SK-N-SH (cell line): ENCODE data around the gene ARID4B. TPM values are rescaled to one million over a fixed set of nuclear protein-coding genes. Genes with fewer than 3 reads are reported as not detected.
"Not testable (repeated sequence)": the region's sequence is repeated elsewhere in the genome, so short reads cannot be mapped to it uniquely, and the experiment has no call there.

ENCODE experiments used
- CTCF ChIA-PET: fragments of 300-600, 350-600 bp; formaldehyde crosslinking; extraction: SDS; loops from one replicate; lab custom pipeline; 2021; lab: Yijun Ruan, JAX
- POLR2A ChIA-PET: fragments of 350-600 bp; sonication (Branson Sonifier 250); formaldehyde crosslinking; extraction: SDS; loops from one replicate; lab custom pipeline; 2020; ENCODE audit warnings: antibody characterized with exemption, inconsistent platforms; lab: Yijun Ruan, JAX
- DNase-seq: peaks from one replicate; pipeline ENCODE4 v3.0.0; 2012
- H2AFZ ChIP-seq: fragments of 200-600 bp; sonication (generic); 2 replicates; pipeline ENCODE4 v1.8.1; 2016; ENCODE audit warnings: antibody characterized with exemption, mild to moderate bottlenecking, low read depth
- H3F3A ChIP-seq: fragments of 200-600 bp; sonication (generic); replicated peaks from 2 replicates; pipeline ENCODE3; 2016; ENCODE audit warnings: antibody characterized with exemption, mild to moderate bottlenecking; ENCODE audit not compliant: insufficient read depth
- H3K27ac ChIP-seq, 2 experiments: fragments of 200-500 bp in 1 of 2; fragments of 200-600 bp in 1 of 2; sonication (Bioruptor generic) in 1 of 2; sonication (generic), shearing (Covaris generic) in 1 of 2; 2 replicates each; pipeline versions ENCODE4 v1.5.1 to v1.6.1; 2014 to 2016; ENCODE audit warnings: low read depth in 2 of 2, inconsistent platforms in 1 of 2, low read length in 1 of 2, mild to moderate bottlenecking in 1 of 2, mixed read lengths in 1 of 2
- H3K27me3 ChIP-seq: fragments of 200-600 bp; sonication (generic), shearing (Covaris generic); 2 replicates; pipeline ENCODE4 v1.6.1; 2016; ENCODE audit warnings: mixed run types; ENCODE audit not compliant: insufficient read depth
- H3K36me3 ChIP-seq, 2 experiments: fragments of 200-500 bp in 1 of 2; fragments of 200-600 bp in 1 of 2; sonication (Bioruptor generic) in 1 of 2; sonication (generic) in 1 of 2; replicated peaks in 1 of 2; 2 replicates each; pipeline versions ENCODE3 to v1.5.1; 2014 to 2016; ENCODE audit warnings: low read length in 1 of 2, mild to moderate bottlenecking in 1 of 2; ENCODE audit not compliant: insufficient read depth in 2 of 2, control insufficient read depth in 1 of 2
- H3K4me1 ChIP-seq, 2 experiments: fragments of 200-500 bp in 1 of 2; fragments of 200-600 bp in 1 of 2; sonication (Bioruptor generic) in 1 of 2; sonication (generic), shearing (Covaris generic) in 1 of 2; 2 replicates each; pipeline versions ENCODE4 v1.5.1 to v1.6.1; 2014 to 2016; ENCODE audit warnings: low read depth in 1 of 2, low read length in 1 of 2, mixed run types in 1 of 2; ENCODE audit not compliant: insufficient read depth in 2 of 2, control insufficient read depth in 1 of 2
- H3K4me2 ChIP-seq: fragments of 200-600 bp; sonication (generic), shearing (Covaris generic); 2 replicates; pipeline ENCODE4 v1.6.1; 2017; ENCODE audit warnings: mixed run types
- H3K4me3 ChIP-seq, 2 experiments: fragments of 200-500 bp in 1 of 2; fragments of 200-600 bp in 1 of 2; sonication (Bioruptor generic) in 1 of 2; sonication (generic), shearing (Covaris generic) in 1 of 2; 2 replicates each; pipeline versions ENCODE4 v1.5.1 to v1.8.1; 2014 to 2016; ENCODE audit warnings: low read depth in 2 of 2, inconsistent platforms in 1 of 2, low read length in 1 of 2, mild to moderate bottlenecking in 1 of 2, mixed read lengths in 1 of 2, moderate library complexity in 1 of 2
- H3K79me2 ChIP-seq: fragments of 200-600 bp; sonication (generic); 2 replicates; pipeline ENCODE4 v1.8.1; 2017; ENCODE audit warnings: mild to moderate bottlenecking; ENCODE audit not compliant: insufficient read depth
- H3K9ac ChIP-seq: fragments of 200-600 bp; sonication (generic); 2 replicates; pipeline ENCODE4 v1.6.1; 2017; ENCODE audit warnings: mixed run types
- H3K9me2 ChIP-seq: fragments of 200-600 bp; sonication (generic); 2 replicates; pipeline ENCODE4 v1.6.1; 2017; ENCODE audit warnings: mixed run types
- H3K9me3 ChIP-seq: fragments of 200-600 bp; sonication (generic); 2 replicates; pipeline ENCODE4 v1.6.1; 2017; ENCODE audit warnings: mixed run types, mild to moderate bottlenecking, moderate library complexity
- H4K20me1 ChIP-seq: fragments of 200-600 bp; sonication (generic); 2 replicates; pipeline ENCODE4 v1.6.1; 2017; ENCODE audit warnings: mild to moderate bottlenecking, mixed run types; ENCODE audit not compliant: insufficient read depth
- CTCF ChIP-seq: fragments of 200-600 bp; sonication (generic); IDR thresholded peaks from 2 replicates; pipeline ENCODE4 v1.6.1; 2017; ENCODE audit warnings: antibody characterized with exemption, mild to moderate bottlenecking, moderate library complexity
- FOXM1 ChIP-seq: IDR thresholded peaks from 2 replicates; pipeline ENCODE4 v1.4.0; 2012; ENCODE audit warnings: low read depth, mild to moderate bottlenecking
- JUND ChIP-seq: IDR thresholded peaks from 2 replicates; pipeline ENCODE4 v1.4.0; 2012
- NRF1 ChIP-seq: IDR thresholded peaks from 2 replicates; pipeline ENCODE4 v1.6.1; 2012; ENCODE audit warnings: low read depth, mild to moderate bottlenecking, low read length
- PBX3 ChIP-seq: IDR thresholded peaks from 2 replicates; pipeline ENCODE4; 2012
- POLR2AphosphoS5 ChIP-seq: IDR thresholded peaks from 2 replicates; pipeline ENCODE4 v1.6.1; 2012; ENCODE audit warnings: low read depth, low read length
- RAD21 ChIP-seq: IDR thresholded peaks from 2 replicates; pipeline ENCODE4 v1.6.1; 2012; ENCODE audit warnings: mild to moderate bottlenecking, low read length
- REST ChIP-seq: IDR thresholded peaks from 2 replicates; pipeline ENCODE4 v1.6.1; 2012; ENCODE audit warnings: mild to moderate bottlenecking, low read depth, low read length, moderate library complexity
- SMC3 ChIP-seq: IDR thresholded peaks from 2 replicates; pipeline ENCODE4 v1.6.1; 2012; ENCODE audit warnings: low read depth, low read length, improper control_type of control experiment
- TCF12 ChIP-seq: IDR thresholded peaks from 2 replicates; pipeline ENCODE4 v1.4.0; 2012
- YY1 ChIP-seq: IDR thresholded peaks from 2 replicates; pipeline ENCODE4 v1.4.0; 2012; ENCODE audit warnings: low read depth, mild to moderate bottlenecking
- WGBS: methylation state at CpG from one replicate; pipeline ENCODE4 v1.1.6; 2017; ENCODE audit warnings: low lambda C conversion rate; 5-methylcytosine and 5-hydroxymethylcytosine counted together
- polyA plus RNA-seq, 3 experiments: library from polyadenylated mRNA; depleted of rRNA; stranded (reverse); fragments of >200 nt; gene quantifications; 2 replicates each; pipeline ENCODE4 v1.2.3, GENCODE V29; 2012

The ARID4B gene
- polyA plus RNA-seq, 1 of the 3 experiments (the other 2 are of a cell fraction), result 4.4 TPM

GRCh38 chr1:235214962-235215361, 113.0 kb downstream of the ARID4B start:
- H3K4me3 ChIP-seq, H3K9me3 ChIP-seq, H3K9ac ChIP-seq, H2AFZ ChIP-seq, H4K20me1 ChIP-seq, CTCF ChIA-PET, H3K27me3 ChIP-seq, H3K27ac ChIP-seq, H3K9me2 ChIP-seq, POLR2A ChIA-PET, DNase-seq, H3K4me2 ChIP-seq, H3K4me1 ChIP-seq: not testable (repeated sequence)
- H3K79me2 ChIP-seq, result peaks cover 16% of the 10 kb centered on the region; the same call in 1 of the 2 replicates
- H3K36me3 ChIP-seq, result peaks cover 56 to 57% of the 10 kb centered on the region in 2 experiments
- peaks cover 12% of the 10 kb centered on the region for H3F3A ChIP-seq
- WGBS, result 98% methylated on average over 2 of the region's 2 CpGs

- Histone ChIP-seq H2AFZ (no peak overlapping the region), H3K4me2 (no peak overlapping the region), H3K9ac (no peak overlapping the region), H3K9me3 (no peaks in the 10 kb centered on the region), H3F3A (peaks cover 8% of the 10 kb centered on the region), H3K27ac (no peak overlapping the region), H3K4me1 (no peaks in the 10 kb centered on the region), H3K27me3 (no peaks in the 10 kb centered on the region), H3K79me2 (peaks cover 16% of the 10 kb centered on the region; the same call in 1 of the 2 replicates), H3K9me2 (no peaks in the 10 kb centered on the region), H4K20me1 (no peaks in the 10 kb centered on the region), H3K4me3 (no peak overlapping the region), H3K36me3 (peaks cover 47 to 57% of the 10 kb centered on the region in 2 experiments)
- 95% methylated on average over 6 of the region's 6 CpGs for WGBS
- CTCF ChIA-PET, result no interaction called here
- POLR2A ChIA-PET, result no interaction called here
- TF ChIP-seq REST (no peak), PBX3 (no peak), SMC3 (no peak), FOXM1 (no peak), YY1 (no peak), NRF1 (no peak), POLR2AphosphoS5 (no peak), CTCF (no peak), JUND (no peak), RAD21 (no peak), TCF12 (no peak)
- DNase-seq, result no peak
Measured at GRCh38 chr1:235213752-235214151, 114.2 kb downstream of the ARID4B start.
